Endothelial cell of umbilical vein (primary cell): Measurements from ENCODE around the gene RASGRP1. TPM values are rescaled to one million over a fixed set of nuclear protein-coding genes. Genes with fewer than 3 reads are reported as not detected.

Experiments
- BruUV-seq: library from RNA; stranded (reverse); fragments of 400-500 nt; replicated peaks from 2 replicates; lab custom pipeline; 2021; lab: Mats Ljungman, UMichigan
- CTCF ChIA-PET: fragments of 300-600, 350-600 bp; sonication (Branson Sonifier 250); formaldehyde crosslinking; loops from one replicate; lab custom pipeline; 2021; ENCODE audit warnings: antibody characterized with exemption, inconsistent platforms; lab: Charles Lee
- POLR2A ChIA-PET: fragments of 300-600, 350-600 bp; sonication (Branson Sonifier 250); formaldehyde crosslinking; loops from one replicate; lab custom pipeline; 2021; ENCODE audit warnings: antibody characterized with exemption, inconsistent platforms; lab: Charles Lee
- DNase-seq: peaks from one replicate; pipeline ENCODE4 v3.0.0-alpha.2; 2011; ENCODE audit warnings: low read depth, low spot score
- FAIRE-seq: peaks from 2 replicates; lab custom pipeline; 2011; peaks lifted over from hg19 to GRCh38; lab: Jason Lieb, UNC
- H2AFZ ChIP-seq: 2 replicates; pipeline ENCODE4 v1.6.0; 2012; ENCODE audit warnings: low read depth, low read length, control low read depth, inconsistent platforms
- H3K27ac ChIP-seq: 2 replicates; pipeline ENCODE4 v1.5.1; 2011; ENCODE audit warnings: low read depth, mild to moderate bottlenecking, control low read depth, low read length, moderate library complexity; ENCODE audit not compliant: insufficient read depth
- H3K27me3 ChIP-seq, 2 experiments: 2 replicates each; pipeline versions ENCODE4 v1.6.0 to v1.6.1; 2011; ENCODE audit warnings: low read length in 2 of 2, mixed read lengths in 1 of 2; ENCODE audit not compliant: control insufficient read depth in 2 of 2, insufficient read depth in 2 of 2
- H3K36me3 ChIP-seq, 2 experiments: 2 replicates in 1 of 2; 3 replicates in 1 of 2; pipeline ENCODE4 v1.5.1; 2011; ENCODE audit warnings: low read length in 2 of 2, mild to moderate bottlenecking in 1 of 2, moderate library complexity in 1 of 2; ENCODE audit not compliant: control insufficient read depth in 2 of 2, insufficient read depth in 2 of 2; ENCODE audit errors: extremely low read depth in 1 of 2
- H3K4me1 ChIP-seq: 3 replicates; pipeline ENCODE4 v1.5.1; 2011; ENCODE audit warnings: mild to moderate bottlenecking, low read length; ENCODE audit not compliant: control insufficient read depth, insufficient read depth; ENCODE audit errors: extremely low read depth
- H3K4me2 ChIP-seq: 2 replicates; pipeline ENCODE4 v1.6.1; 2011; ENCODE audit warnings: low read length, control low read depth, mixed read lengths; ENCODE audit not compliant: insufficient read depth
- H3K4me3 ChIP-seq, 3 experiments: fragments of 200-600 bp in 1 of 3; sonication (generic), shearing (Covaris generic) in 1 of 3; replicated peaks in 1 of 3; 2 replicates each; pipeline ENCODE4 v1.5.1; 2011 to 2016; ENCODE audit warnings: control low read depth in 3 of 3, low read length in 3 of 3, mild to moderate bottlenecking in 2 of 3, inconsistent platforms in 1 of 3, low read depth in 1 of 3, moderate library complexity in 1 of 3; ENCODE audit not compliant: insufficient read depth in 1 of 3
- H3K79me2 ChIP-seq: 2 replicates; pipeline ENCODE4 v1.6.0; 2012; ENCODE audit warnings: low read length, inconsistent platforms; ENCODE audit not compliant: control insufficient read depth, insufficient read depth
- H3K9ac ChIP-seq: replicated peaks from 2 replicates; pipeline ENCODE3; 2011; ENCODE audit warnings: low read length, control low read depth; ENCODE audit not compliant: insufficient read depth; ENCODE audit errors: extremely low read depth
- H3K9me1 ChIP-seq: replicated peaks from 3 replicates; pipeline ENCODE4 v1.6.0; 2011; ENCODE audit warnings: mild to moderate bottlenecking, low read length; ENCODE audit not compliant: control insufficient read depth, insufficient read depth; ENCODE audit errors: extremely low read depth
- H3K9me3 ChIP-seq: replicated peaks from 2 replicates; pipeline ENCODE4 v1.5.1; 2012; ENCODE audit warnings: low read length, inconsistent platforms; ENCODE audit not compliant: control insufficient read depth, insufficient read depth
- H4K20me1 ChIP-seq: replicated peaks from 2 replicates; pipeline ENCODE3; 2011; ENCODE audit warnings: mild to moderate bottlenecking, low read length; ENCODE audit not compliant: control insufficient read depth, insufficient read depth; ENCODE audit errors: extremely low read depth
- CTCF ChIP-seq, 2 donors: IDR thresholded peaks; 1 replicate in 1 of 2; 2 replicates in 1 of 2; pipeline ENCODE4 v1.5.1; 2011; ENCODE audit warnings: low read length in 2 of 2, mild to moderate bottlenecking in 2 of 2, moderate library complexity in 2 of 2, control low read depth in 1 of 2, inconsistent platforms in 1 of 2, low read depth in 1 of 2; ENCODE audit not compliant: insufficient read depth in 1 of 2; ENCODE audit errors: extremely low read depth in 1 of 2
- EZH2 ChIP-seq: IDR thresholded peaks from 2 replicates; pipeline ENCODE4 v1.6.1; 2012; ENCODE audit warnings: borderline replicate concordance, low read depth, mild to moderate bottlenecking, moderate library complexity, low read length, inconsistent platforms; ENCODE audit not compliant: severe bottlenecking
- JUN ChIP-seq: IDR thresholded peaks from 2 replicates; pipeline ENCODE4 v1.6.1; 2011; ENCODE audit warnings: borderline replicate concordance, low read depth; ENCODE audit not compliant: insufficient read length, insufficient read depth
- MAX ChIP-seq: IDR thresholded peaks from 2 replicates; pipeline ENCODE4 v1.6.1; 2011; ENCODE audit not compliant: insufficient read depth, insufficient read length
- MYC ChIP-seq: IDR thresholded peaks from one replicate; pipeline ENCODE4 v1.6.1; 2011; ENCODE audit warnings: mild to moderate bottlenecking, low read depth, low read length
- POLR2AphosphoS5 ChIP-seq: IDR thresholded peaks from 2 replicates; pipeline ENCODE4 v1.6.1; 2012; ENCODE audit warnings: low read depth, mild to moderate bottlenecking, control low read depth, low read length, moderate library complexity; ENCODE audit not compliant: insufficient read depth
- dilution Hi-C: fragments of 300-500 bp; cut with MboI; formaldehyde crosslinking; loops from one replicate; pipeline ENCODE4 v1.15.0; 2019; ENCODE audit warnings: low sequenced_read_pairs; ENCODE audit not compliant: extremely low pct_ligation_motif_present
- intact Hi-C: fragments of 100-400 bp; cut with micrococcal nuclease; formaldehyde crosslinking; loops from one replicate; pipeline ENCODE4 v1.10.0; 2022
- polyA plus RNA-seq, 4 experiments: library from polyadenylated mRNA; depleted of rRNA in 3 of 4; stranded (reverse) in 3 of 4; unstranded in 1 of 4; fragments of >200 nt; gene quantifications; 2 replicates each; pipeline versions ENCODE4 v1.2.1 to v1.2.3, GENCODE V29; 2011 to 2012; ENCODE audit warnings: missing spikeins in 1 of 4
- total RNA-seq: library from RNA; stranded (reverse); gene quantifications from 2 replicates; pipeline ENCODE4 v1.2.3, GENCODE V29; 2021

The RASGRP1 gene
- total and polyA plus RNA-seq, 2 donors (not counting 3 experiments of a cell fraction or from before 2014, with no cell fraction given): 0.15 to 0.38 TPM

GRCh38 chr15:38538328-38539007 lies 26.1 kb downstream of the RASGRP1 start:
- no peaks in the 10 kb centered on the region for H3K9me3 ChIP-seq
- no peaks in the 10 kb centered on the region for H4K20me1 ChIP-seq
- no peak overlapping the region for H3K4me3 ChIP-seq
- H2AFZ ChIP-seq: no peak overlapping the region
- POLR2A ChIA-PET: no interaction called here
- H3K27ac ChIP-seq: no peak overlapping the region
- H3K27me3 ChIP-seq: peaks cover 8 to 14% of the 10 kb centered on the region in 2 experiments
- no peaks in the 10 kb centered on the region for H3K9me1 ChIP-seq
- CTCF ChIA-PET: interaction anchor here (2.4 kb wide), 1 partner anchor 26 kb away, joined by 8 read pairs; the partner anchor contains the start of gene RASGRP1
- TF ChIP-seq POLR2AphosphoS5 (no peak), JUN (no peak), MAX (no peak), CTCF (IDR thresholded peaks at IDR 0.05; ENCODE audit: extremely low read depth in 1 of 2, insufficient read depth in 1 of 2, low read depth in 1 of 2, low read length in 2 of 2) (no peak), MYC (no peak), EZH2 (no peak)
- H3K36me3 ChIP-seq: no peaks in the 10 kb centered on the region
- intact Hi-C loops (no loop called here), dilution Hi-C loops (no loop called here)
- no peak for FAIRE-seq
- no peaks in the 10 kb centered on the region for H3K4me1 ChIP-seq
- H3K4me2 ChIP-seq: no peak overlapping the region
- no peaks in the 10 kb centered on the region for H3K79me2 ChIP-seq
- no peak for DNase-seq
- BruUV-seq: no TSS peak
- no peak overlapping the region for H3K9ac ChIP-seq
